OCI-LY7 (cell line): ENCODE results near the gene FMNL2. TPM values are rescaled to one million over a fixed set of nuclear protein-coding genes. Genes with fewer than 3 reads are reported as not detected.

Experiments
- BruUV-seq: library from RNA; stranded (reverse); fragments of 400-500 nt; replicated peaks from 2 replicates; lab custom pipeline; 2021; lab: Mats Ljungman, UMichigan
- CTCF ChIA-PET: fragments of 300-600 bp; sonication (Branson Sonifier 250); formaldehyde crosslinking; loops from one replicate; lab custom pipeline; 2022; ENCODE audit warnings: antibody characterized with exemption; ENCODE audit not compliant: unreplicated experiment; lab: Charles Lee
- POLR2A ChIA-PET: fragments of 300-600 bp; sonication (Branson Sonifier 250); formaldehyde crosslinking; loops from one replicate; lab custom pipeline; 2022; ENCODE audit warnings: antibody characterized with exemption; lab: Charles Lee
- DNase-seq: peaks from one replicate; pipeline ENCODE4 v3.0.0-alpha.2; 2015; ENCODE audit warnings: low spot score
- H2AFZ ChIP-seq: fragments of 200-600 bp; sonication (generic), shearing (Covaris generic); 2 replicates; pipeline ENCODE4 v1.6.1; 2014; ENCODE audit warnings: mild to moderate bottlenecking, antibody characterized with exemption, low read length, moderate library complexity
- H3K27ac ChIP-seq: fragments of 200-600 bp; sonication (generic); 2 replicates; pipeline ENCODE4 v1.5.1; 2014; ENCODE audit warnings: mixed run types, low read depth, mild to moderate bottlenecking, moderate library complexity, low read length, inconsistent platforms; ENCODE audit not compliant: poor library complexity, severe bottlenecking
- H3K36me3 ChIP-seq: fragments of 200-600 bp; sonication (generic); 2 replicates; pipeline ENCODE4 v1.6.1; 2014; ENCODE audit warnings: mild to moderate bottlenecking, antibody characterized with exemption, low read length, moderate library complexity, mixed read lengths; ENCODE audit not compliant: insufficient read depth
- H3K4me1 ChIP-seq: fragments of 200-600 bp; sonication (generic); 2 replicates; pipeline ENCODE4 v1.5.1; 2014; ENCODE audit warnings: mild to moderate bottlenecking, low read length; ENCODE audit not compliant: insufficient read depth, poor library complexity, severe bottlenecking
- H3K4me2 ChIP-seq: fragments of 200-600 bp; sonication (generic); 2 replicates; pipeline ENCODE4 v1.6.1; 2014; ENCODE audit warnings: mild to moderate bottlenecking, low read length
- H3K4me3 ChIP-seq: fragments of 200-600 bp; sonication (generic); 2 replicates; pipeline ENCODE4 v1.5.1; 2014; ENCODE audit warnings: mild to moderate bottlenecking, low read depth, low read length; ENCODE audit not compliant: poor library complexity, severe bottlenecking
- H3K79me2 ChIP-seq: fragments of 200-600 bp; sonication (generic); 2 replicates; pipeline ENCODE4 v1.6.1; 2016; ENCODE audit warnings: low read depth, mild to moderate bottlenecking, low read length, moderate library complexity, mixed read lengths; ENCODE audit not compliant: insufficient read depth
- H3K9me2 ChIP-seq: fragments of 200-600 bp; sonication (generic); 2 replicates; pipeline ENCODE4 v1.6.1; 2016; ENCODE audit warnings: mild to moderate bottlenecking, low read length, mixed read lengths; ENCODE audit not compliant: insufficient read depth
- H3K9me3 ChIP-seq: fragments of 200-600 bp; sonication (generic); 2 replicates; pipeline ENCODE4 v1.6.1; 2014; ENCODE audit warnings: mild to moderate bottlenecking, mixed run types, low read length, mixed read lengths
- H4K20me1 ChIP-seq: fragments of 200-600 bp; sonication (generic); 2 replicates; pipeline ENCODE4 v1.6.1; 2014; ENCODE audit warnings: mild to moderate bottlenecking, antibody characterized with exemption, low read length, moderate library complexity, mixed read lengths; ENCODE audit not compliant: insufficient read depth
- CTCF ChIP-seq: fragments of 200-600 bp; sonication (generic); conservative IDR thresholded peaks from 2 replicates; pipeline ENCODE4 v1.5.1; 2014; ENCODE audit warnings: mild to moderate bottlenecking, antibody characterized with exemption, low read length, moderate library complexity, mixed read lengths
- EZH2phosphoT487 ChIP-seq: fragments of 200-600 bp; sonication (generic); IDR thresholded peaks from 2 replicates; pipeline ENCODE4 v1.6.1; 2018; ENCODE audit warnings: low read depth, borderline replicate concordance, mild to moderate bottlenecking, mixed run types, antibody characterized with exemption, low read length, moderate library complexity, mixed read lengths
- intact Hi-C: fragments of 100-400 bp; cut with micrococcal nuclease; formaldehyde crosslinking; loops from one replicate; pipeline ENCODE4 v1.10.0; 2022; ENCODE audit not compliant: unreplicated experiment
- total RNA-seq, 2 experiments: library from RNA; depleted of rRNA in 1 of 2; stranded (reverse); fragments of >200 nt in 1 of 2; shearing (Covaris generic) in 1 of 2; gene quantifications; 2 replicates each; pipeline ENCODE4 v1.2.3, GENCODE V29; 2014 to 2022

FMNL2 gene
- total RNA-seq, 2 experiments from 2014 or later, result 0.03 to 0.21 TPM

GRCh38 chr2:152647552-152647951, 312.6 kb downstream of the FMNL2 start:
- Histone ChIP-seq H3K36me3 (peaks cover 38% of the 10 kb centered on the region), H3K9me2 (no peaks in the 10 kb centered on the region), H4K20me1 (no peaks in the 10 kb centered on the region), H3K4me1 (no peaks in the 10 kb centered on the region), H3K9me3 (no peaks in the 10 kb centered on the region), H3K4me3 (no peak overlapping the region), H3K27ac (no peak overlapping the region), H2AFZ (no peak overlapping the region), H3K4me2 (no peak overlapping the region), H3K79me2 (no peaks in the 10 kb centered on the region)
- ChIA-PET POLR2A (interaction anchor here (0.5 to 1.5 kb wide), 2 partner anchors 26 to 471 kb away, joined by 3 read pairs; no protein-coding TSS in a partner anchor), CTCF (no interaction called here)
- TF ChIP-seq CTCF (no peak), EZH2phosphoT487 (no peak)
- DNase-seq, result no peak
- no TSS peak for BruUV-seq
- intact Hi-C loops, result no loop called here

- H3K79me2 ChIP-seq, result no peaks in the 10 kb centered on the region
- BruUV-seq, result no TSS peak
- no peak overlapping the region for H3K27ac ChIP-seq
Observed at GRCh38 chr2:152648336-152648735, 313.4 kb downstream of the FMNL2 start.

More at GRCh38 chr2:152648336-152648735, 313.4 kb downstream of the FMNL2 start:
- Histone ChIP-seq H3K9me3 (no peaks in the 10 kb centered on the region), H4K20me1 (no peaks in the 10 kb centered on the region), H3K4me3 (no peak overlapping the region), H3K4me2 (no peak overlapping the region), H3K4me1 (no peaks in the 10 kb centered on the region), H3K36me3 (peaks cover 45% of the 10 kb centered on the region), H2AFZ (no peak overlapping the region), H3K9me2 (no peaks in the 10 kb centered on the region)
- TF ChIP-seq CTCF (peak; percentile 59), EZH2phosphoT487 (no peak)
- intact Hi-C loops, result no loop called here
- POLR2A ChIA-PET, result no interaction called here
- CTCF ChIA-PET, result no interaction called here
- no peak for DNase-seq
